Stimulated activated CD8-positive, alpha-beta memory T cell treated with anti-CD3 and anti-CD28 coated beads, Interleukin-2, amount 100 ng/mL, for 48 hours (primary cell): ENCODE data around the gene SALL2.
"Not testable (repeated sequence)": the region's sequence is repeated elsewhere in the genome, so short reads cannot be mapped to it uniquely, and the experiment has no call there.

Source experiments
- DNase-seq, 2 donors: peaks; one replicate each; pipeline ENCODE4 v3.0.0-alpha.2; 2020; ENCODE audit warnings: low read depth in 2 of 2

The SALL2 gene

DNA sequence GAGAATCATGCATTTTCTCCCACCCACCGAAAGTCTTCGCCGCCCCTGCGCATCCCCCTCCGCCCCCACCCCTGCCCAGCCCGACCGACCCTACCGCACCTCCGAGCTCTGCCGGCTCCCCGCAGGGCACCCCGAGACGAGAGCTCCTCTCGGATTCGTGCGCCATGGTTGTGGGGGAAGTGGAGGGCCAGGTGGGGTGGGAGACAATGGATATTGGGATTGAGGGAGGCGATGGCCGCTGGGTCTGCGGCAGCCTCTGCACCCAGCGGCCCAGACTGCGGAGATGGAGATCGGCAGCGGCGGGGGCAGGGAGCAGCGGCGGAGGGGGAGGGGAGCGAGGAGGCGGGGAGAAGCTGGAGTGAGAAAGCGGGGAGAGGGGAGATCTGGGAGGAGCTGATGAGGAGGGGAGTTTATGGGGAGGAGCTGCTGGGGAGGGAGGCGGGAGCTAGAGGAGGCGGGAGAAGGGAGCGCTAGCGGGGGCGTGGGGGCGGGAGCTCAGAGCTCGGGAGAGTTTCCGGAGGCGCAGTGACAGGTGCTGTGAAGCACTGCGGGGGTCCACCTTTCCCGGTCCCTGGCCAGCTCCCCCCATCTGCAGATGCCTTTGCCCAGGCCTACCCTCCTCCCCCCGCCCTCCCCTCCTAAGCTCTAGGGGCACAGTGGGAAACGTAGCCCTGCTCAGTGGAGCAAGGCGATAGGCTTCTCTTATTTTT lies at the start of gene SALL2:
Gene SALL2, minus strand, starts transcription at position 385 of the 710 bp plus-strand sequence. Its CDS starts 219 bp downstream, at position 166.
- peak; percentile 51 to 67 for DNase-seq

GRCh38 chr14:21575661-21576060 lies 49.5 kb upstream of the SALL2 start:
- no peak for DNase-seq

- DNase-seq: no peak
Measured at GRCh38 chr14:21572604-21573003, 46.5 kb upstream of the SALL2 start.

GRCh38 chr14:21558703-21559170 lies 32.6 kb upstream of the SALL2 start:
- no peak for DNase-seq

- peak; percentile 40 for DNase-seq
Measured at GRCh38 chr14:21557084-21557901, 31.1 kb upstream of the SALL2 start.

DNA sequence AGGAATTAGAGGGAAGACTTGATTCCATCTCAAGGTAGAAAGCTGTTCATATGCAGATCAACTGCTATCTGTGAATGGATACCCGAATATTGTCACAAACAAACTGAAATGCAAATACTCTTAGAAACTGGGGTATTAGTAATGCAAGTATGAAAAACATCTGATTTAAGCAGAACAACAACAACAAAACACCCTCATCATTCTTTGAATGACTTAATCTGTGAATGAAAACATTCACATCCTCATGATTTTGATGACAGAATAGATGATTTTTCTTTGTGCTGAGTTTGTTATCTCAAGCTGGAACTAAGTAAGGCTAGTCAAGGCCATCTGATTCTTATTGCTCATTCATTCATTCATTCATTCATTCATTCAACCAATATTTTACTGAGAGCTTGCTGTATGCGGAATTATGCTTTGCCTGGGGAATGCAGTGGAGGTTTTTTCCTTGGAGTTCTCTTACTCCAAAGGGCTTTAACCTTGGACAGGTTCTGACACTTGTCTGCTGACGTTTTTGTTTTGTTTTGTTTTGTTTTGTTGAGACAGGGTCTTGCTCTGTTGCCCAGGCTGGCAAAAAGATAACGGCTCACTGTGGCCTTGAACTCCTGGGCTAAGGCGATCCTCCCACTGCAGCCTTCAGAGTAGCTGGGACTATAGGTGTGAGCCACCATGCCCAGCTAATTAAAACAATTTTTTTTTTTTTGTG lies 30.4 kb upstream of the SALL2 start:
- no peak for DNase-seq

DNA sequence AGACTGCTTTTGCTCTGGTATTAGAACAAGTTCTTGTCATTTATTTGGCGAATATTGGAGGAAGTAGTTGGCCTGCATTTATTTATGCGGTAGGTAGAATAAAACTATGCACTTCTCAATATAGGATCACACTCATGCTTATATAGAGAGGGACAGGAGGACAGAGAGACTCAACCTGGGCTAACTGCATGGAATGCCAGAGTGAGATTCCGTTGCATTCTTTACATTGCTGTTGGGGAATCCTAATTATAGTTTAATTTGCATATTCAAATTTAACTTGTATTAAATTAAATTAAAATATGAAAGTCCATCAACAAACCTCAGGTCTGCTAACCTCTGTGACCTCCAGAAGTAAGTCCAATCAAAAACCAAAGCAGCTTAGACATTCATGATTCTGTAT lies 27.1 kb upstream of the SALL2 start:
- no peak for DNase-seq

- not testable (repeated sequence) for DNase-seq
Measured at GRCh38 chr14:21544588-21544987, 18.4 kb upstream of the SALL2 start.

- DNase-seq: no peak
Measured at GRCh38 chr14:21543963-21544362, 17.8 kb upstream of the SALL2 start.

- no peak for DNase-seq
Measured at GRCh38 chr14:21543521-21543960, 17.4 kb upstream of the SALL2 start.

DNA sequence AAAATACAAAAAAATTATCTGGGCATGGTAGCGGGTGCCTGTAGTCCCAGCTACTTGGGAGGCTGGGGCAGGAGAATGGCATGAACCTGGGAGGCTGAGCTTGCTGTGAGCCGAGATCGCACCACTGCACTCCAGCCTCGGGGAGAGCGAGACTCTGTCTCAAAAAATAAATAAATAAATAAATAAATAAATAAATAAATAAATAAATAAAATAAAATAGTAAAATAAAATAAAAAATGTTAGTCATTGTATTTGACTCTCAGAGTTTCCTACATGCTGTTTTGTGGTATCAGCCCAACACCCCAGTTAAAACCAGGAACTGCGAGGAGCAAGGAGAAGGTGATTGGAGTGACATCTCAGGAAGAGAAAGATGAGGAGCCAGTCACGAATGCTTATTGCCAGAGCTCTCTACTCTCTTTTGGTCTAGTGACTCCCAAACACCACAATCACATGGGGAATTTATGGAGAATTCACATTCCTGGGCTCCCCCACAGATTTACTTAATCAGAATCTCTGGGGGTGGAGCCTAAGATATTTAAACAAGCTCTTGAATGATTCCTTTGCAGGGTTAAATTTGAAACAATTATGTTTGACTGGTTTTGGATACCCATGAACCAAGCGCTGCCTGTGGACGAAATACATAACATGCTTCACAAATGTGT lies 15.4 kb upstream of the SALL2 start:
- DNase-seq: no peak

DNA sequence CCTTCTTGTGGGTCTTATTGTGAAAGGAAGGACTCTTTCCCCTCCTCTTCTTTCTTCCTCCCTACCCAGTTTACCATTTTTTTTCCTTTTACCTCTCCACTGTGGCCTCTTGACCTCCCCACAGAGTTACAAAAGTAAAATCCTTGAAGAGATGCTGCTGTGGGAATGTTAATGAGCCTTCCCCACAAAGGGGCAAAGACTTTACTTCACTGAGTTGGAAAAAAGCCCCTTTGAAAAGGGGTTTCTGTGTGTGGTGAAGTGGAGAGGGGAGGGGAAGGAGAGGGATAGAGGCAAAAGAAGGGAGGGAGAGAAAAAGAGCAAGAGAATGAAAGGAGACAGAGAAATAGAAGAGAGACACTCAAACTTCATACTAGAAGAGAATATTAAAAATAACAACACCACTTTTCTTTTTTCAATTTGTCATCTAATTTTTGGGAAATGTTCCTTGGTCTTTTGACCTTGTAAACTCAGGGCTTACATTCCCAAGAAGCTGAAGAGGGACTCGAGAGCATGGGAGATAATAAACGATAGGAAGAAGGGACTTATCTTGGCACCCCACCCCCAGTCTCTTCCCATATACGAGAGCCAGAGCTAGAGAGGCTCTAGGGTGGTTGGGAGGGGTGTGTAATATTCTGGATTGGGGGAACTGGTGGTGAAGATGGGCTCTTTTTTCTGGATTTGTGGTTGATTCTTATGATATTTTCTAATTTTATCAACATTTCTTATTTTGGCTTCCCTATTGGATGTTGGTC lies 13.2 kb upstream of the SALL2 start:
- no peak for DNase-seq

DNA sequence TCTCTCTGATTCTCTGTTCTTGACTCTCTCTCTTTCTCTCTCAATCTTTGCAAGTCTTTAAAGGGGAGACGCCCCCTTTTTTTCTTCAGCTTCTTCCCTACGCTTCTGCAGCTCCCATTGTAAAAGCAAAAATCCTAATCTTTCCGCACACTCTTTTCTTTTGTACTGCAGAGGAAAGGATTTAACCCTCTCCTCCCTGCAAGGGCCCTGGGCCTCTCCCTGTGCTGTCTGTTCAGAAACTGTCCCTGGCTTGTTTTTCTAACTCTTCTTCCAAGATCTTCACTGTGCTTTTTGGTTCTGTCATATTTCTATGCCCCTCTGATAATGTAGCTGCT lies 10.9 kb upstream of the SALL2 start:
- DNase-seq: no peak

GRCh38 chr14:21536418-21537089 lies 10.4 kb upstream of the SALL2 start:
- no peak for DNase-seq

- no peak for DNase-seq
Measured at GRCh38 chr14:21535545-21536417, 9.6 kb upstream of the SALL2 start.

DNA sequence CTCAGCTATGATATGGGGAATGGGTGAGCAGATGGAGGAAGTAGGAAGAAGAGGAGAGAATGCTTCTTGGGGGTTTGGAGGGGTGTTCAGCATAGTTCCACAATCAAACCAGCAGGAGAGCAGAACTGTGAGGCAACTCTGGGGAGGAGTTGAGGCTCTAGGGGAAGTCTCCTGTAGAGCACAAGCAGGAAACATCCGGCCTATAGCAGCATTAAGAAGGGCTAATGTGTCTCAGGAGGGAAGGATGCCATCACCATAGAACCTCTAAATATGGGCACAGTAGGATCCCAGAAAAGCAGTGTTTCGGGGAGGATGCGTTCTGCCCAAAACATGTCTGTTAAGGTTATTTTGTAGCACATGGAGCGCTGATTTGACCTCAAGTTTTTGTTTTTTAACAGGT lies 8.4 kb upstream of the SALL2 start:
- no peak for DNase-seq

DNA sequence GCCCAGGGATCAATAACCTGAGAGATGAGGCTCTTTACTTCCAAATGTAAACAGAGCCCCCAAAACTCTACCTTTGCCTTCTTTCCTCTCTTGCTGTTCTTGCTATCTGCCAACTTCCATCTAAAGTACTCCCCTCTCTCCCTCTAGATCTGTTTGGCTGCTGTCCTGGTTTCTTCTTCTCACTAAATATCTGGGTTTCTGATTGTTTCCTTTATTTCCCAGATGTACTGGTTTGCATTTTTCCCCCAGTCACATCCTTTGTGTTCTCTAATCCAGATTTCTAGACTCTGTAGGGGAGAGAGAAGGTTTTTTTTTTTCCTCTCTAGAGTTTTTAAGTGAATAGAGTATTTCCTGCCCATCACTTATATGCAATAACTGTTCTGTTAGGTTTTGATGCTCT lies 7.1 kb upstream of the SALL2 start:
- DNase-seq: no peak

- no peak for DNase-seq
Measured at GRCh38 chr14:21529515-21529914, 3.4 kb upstream of the SALL2 start.
